ENCODE measurements around the gene DDB1. TPM values are rescaled to one million over a fixed set of nuclear protein-coding genes. Genes with fewer than 3 reads are reported as not detected.

Gene DDB1
- total and polyA plus RNA-seq, 10 of the 15 experiments (the other 5 are each of a cell fraction or from before 2014, with no cell fraction given): 136 to 272 (median 216) TPM

DNA sequence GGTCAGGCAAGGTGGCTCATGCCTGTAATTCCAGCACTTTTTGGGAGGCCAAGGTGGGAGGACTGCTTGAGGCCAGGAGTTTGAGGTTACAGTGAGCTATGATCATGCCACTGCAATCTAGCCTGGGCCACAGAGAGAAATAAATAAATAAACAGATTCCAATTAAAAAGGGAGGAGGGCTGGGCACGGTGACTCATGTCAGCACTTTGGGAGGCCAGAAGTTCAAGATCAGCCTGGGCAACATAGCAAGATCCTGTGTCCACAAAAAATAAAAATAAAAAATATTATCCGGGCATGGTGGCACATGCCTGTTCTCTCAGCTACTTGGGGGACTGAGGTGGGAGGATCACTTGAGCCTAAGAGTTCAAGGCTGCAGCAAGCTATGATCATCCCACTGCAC is 21.3 kb upstream of the DDB1 start:
- in situ Hi-C loops (cut with MboI) (no loop called here), intact Hi-C loops (cut with micrococcal nuclease; ENCODE audit: unreplicated experiment) (no loop called here)
- DNase-seq (ENCODE audit: low read depth, low spot score) (no peak), ATAC-seq (no peak), FAIRE-seq (no peak)
- Histone ChIP-seq H3K4me2 (ENCODE audit: control insufficient read depth, insufficient read depth) (peak overlapping the region; percentile 67; the same call in 1 of the 2 replicates), H3K27ac (ENCODE audit: control insufficient read depth, insufficient read depth) (no peak overlapping the region), H4K20me1 (ENCODE audit: control insufficient read depth, insufficient read depth) (no peaks in the 10 kb centered on the region), H3K9ac (ENCODE audit: control insufficient read depth, insufficient read depth, low read length) (no peak overlapping the region), H3K27me3 (replicated peaks in 1 of 2; ENCODE audit: control insufficient read depth in 2 of 2, insufficient read depth in 2 of 2, low read length in 1 of 2) (no peaks in the 10 kb centered on the region), H3K79me2 (ENCODE audit: control insufficient read depth, insufficient read depth, low read length) (peaks cover 14% of the 10 kb centered on the region), H3K4me3 (no peak overlapping the region), H3K4me1 (ENCODE audit: control insufficient read depth, insufficient read depth, low read length) (peaks cover 29% of the 10 kb centered on the region), H3K9me3 (replicated peaks; ENCODE audit: control insufficient read depth, insufficient read depth, low read length) (no peaks in the 10 kb centered on the region), H2AFZ (ENCODE audit: control insufficient read depth, low read depth, low read length) (no peak overlapping the region), H3K36me3 (ENCODE audit: control insufficient read depth in 2 of 2, insufficient read depth in 2 of 2, low read length in 1 of 2) (peaks cover 15 to 22% of the 10 kb centered on the region in 2 experiments)
- SMC1A ChIA-PET (ENCODE audit: uncharacterized antibody, unreplicated experiment): interaction anchor here (0.6 to 12.8 kb wide), 8 partner anchors 9 to 669 kb away, joined by 3 to 243 read pairs (median 6); partner anchors contain the start of genes DDB1, TKFC and TMEM216
- CTCF ChIA-PET: interaction anchor here (0.7 to 23.9 kb wide), 7 partner anchors 9 to 82 kb away, joined by 3 to 387 read pairs (median 4); partner anchors contain the start of gene TMEM216
- POLR2A ChIA-PET: interaction anchor here (0.8 to 1.6 kb wide), 3 partner anchors 10 to 81 kb away, joined by 3 to 7 read pairs (median 5); no protein-coding TSS in a partner anchor
- RAD21 ChIA-PET (ENCODE audit: unreplicated experiment): interaction anchor here (2.6 to 13.0 kb wide), 2 partner anchors 19 to 31 kb away, joined by 17 to 172 read pairs; partner anchors contain the start of genes DDB1 and TKFC
- WGBS (ENCODE audit: insufficient coverage, insufficient replicate concordance, low lambda C conversion rate, missing lambda C conversion rate): 100% methylated on average over 2 of the region's 2 CpGs
- BruUV-seq (replicated peaks): no TSS peak
- TF ChIP-seq, protein P1, sequence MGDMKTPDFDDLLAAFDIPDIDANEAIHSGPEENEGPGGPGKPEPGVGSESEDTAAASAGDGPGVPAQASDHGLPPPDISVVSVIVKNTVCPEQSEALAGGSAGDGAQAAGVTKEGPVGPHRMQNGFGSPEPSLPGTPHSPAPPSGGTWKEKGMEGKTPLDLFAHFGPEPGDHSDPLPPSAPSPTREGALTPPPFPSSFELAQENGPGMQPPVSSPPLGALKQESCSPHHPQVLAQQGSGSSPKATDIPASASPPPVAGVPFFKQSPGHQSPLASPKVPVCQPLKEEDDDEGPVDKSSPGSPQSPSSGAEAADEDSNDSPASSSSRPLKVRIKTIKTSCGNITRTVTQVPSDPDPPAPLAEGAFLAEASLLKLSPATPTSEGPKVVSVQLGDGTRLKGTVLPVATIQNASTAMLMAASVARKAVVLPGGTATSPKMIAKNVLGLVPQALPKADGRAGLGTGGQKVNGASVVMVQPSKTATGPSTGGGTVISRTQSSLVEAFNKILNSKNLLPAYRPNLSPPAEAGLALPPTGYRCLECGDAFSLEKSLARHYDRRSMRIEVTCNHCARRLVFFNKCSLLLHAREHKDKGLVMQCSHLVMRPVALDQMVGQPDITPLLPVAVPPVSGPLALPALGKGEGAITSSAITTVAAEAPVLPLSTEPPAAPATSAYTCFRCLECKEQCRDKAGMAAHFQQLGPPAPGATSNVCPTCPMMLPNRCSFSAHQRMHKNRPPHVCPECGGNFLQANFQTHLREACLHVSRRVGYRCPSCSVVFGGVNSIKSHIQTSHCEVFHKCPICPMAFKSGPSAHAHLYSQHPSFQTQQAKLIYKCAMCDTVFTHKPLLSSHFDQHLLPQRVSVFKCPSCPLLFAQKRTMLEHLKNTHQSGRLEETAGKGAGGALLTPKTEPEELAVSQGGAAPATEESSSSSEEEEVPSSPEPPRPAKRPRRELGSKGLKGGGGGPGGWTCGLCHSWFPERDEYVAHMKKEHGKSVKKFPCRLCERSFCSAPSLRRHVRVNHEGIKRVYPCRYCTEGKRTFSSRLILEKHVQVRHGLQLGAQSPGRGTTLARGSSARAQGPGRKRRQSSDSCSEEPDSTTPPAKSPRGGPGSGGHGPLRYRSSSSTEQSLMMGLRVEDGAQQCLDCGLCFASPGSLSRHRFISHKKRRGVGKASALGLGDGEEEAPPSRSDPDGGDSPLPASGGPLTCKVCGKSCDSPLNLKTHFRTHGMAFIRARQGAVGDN (IDR thresholded peaks at IDR 0.05): no peak
- TF ChIP-seq POU2F2 (IDR thresholded peaks at IDR 0.05; ENCODE audit: borderline replicate concordance, low read depth, low read length): no peak
- TF ChIP-seq SIN3A (IDR thresholded peaks at IDR 0.05; ENCODE audit: low read depth, low read length): no peak
- TF ChIP-seq LARP7 (IDR thresholded peaks at IDR 0.05): no peak
- TF ChIP-seq BHLHE40 (IDR thresholded peaks at IDR 0.05; ENCODE audit: borderline replicate concordance in 1 of 2, low read depth in 2 of 2, low read length in 1 of 2): no peak
- no peak for TF ChIP-seq ESRRA (IDR thresholded peaks at IDR 0.05; ENCODE audit: low read length)
- TF ChIP-seq RAD21 (IDR thresholded peaks at IDR 0.05; ENCODE audit: insufficient read depth, low read depth, low read length): no peak
- TF ChIP-seq ZSCAN29 (IDR thresholded peaks at IDR 0.05): no peak
- no peak for TF ChIP-seq NR2F1 (conservative IDR thresholded peaks at IDR 0.05)
- TF ChIP-seq STAT3 (IDR thresholded peaks at IDR 0.05; ENCODE audit: low read depth, low read length): no peak
- TF ChIP-seq, protein P2, sequence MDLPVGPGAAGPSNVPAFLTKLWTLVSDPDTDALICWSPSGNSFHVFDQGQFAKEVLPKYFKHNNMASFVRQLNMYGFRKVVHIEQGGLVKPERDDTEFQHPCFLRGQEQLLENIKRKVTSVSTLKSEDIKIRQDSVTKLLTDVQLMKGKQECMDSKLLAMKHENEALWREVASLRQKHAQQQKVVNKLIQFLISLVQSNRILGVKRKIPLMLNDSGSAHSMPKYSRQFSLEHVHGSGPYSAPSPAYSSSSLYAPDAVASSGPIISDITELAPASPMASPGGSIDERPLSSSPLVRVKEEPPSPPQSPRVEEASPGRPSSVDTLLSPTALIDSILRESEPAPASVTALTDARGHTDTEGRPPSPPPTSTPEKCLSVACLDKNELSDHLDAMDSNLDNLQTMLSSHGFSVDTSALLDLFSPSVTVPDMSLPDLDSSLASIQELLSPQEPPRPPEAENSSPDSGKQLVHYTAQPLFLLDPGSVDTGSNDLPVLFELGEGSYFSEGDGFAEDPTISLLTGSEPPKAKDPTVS (IDR thresholded peaks at IDR 0.05; ENCODE audit: low read depth, low read length): no peak
- TF ChIP-seq NRF1 (conservative IDR thresholded peaks at IDR 0.05; ENCODE audit: low read depth, low read length): no peak
- no peak for TF ChIP-seq SUPT20H (IDR thresholded peaks at IDR 0.05; ENCODE audit: borderline replicate concordance, control insufficient read depth, low read depth, low read length)
- no peak for TF ChIP-seq NBN (IDR thresholded peaks at IDR 0.05)
- TF ChIP-seq, protein P3, sequence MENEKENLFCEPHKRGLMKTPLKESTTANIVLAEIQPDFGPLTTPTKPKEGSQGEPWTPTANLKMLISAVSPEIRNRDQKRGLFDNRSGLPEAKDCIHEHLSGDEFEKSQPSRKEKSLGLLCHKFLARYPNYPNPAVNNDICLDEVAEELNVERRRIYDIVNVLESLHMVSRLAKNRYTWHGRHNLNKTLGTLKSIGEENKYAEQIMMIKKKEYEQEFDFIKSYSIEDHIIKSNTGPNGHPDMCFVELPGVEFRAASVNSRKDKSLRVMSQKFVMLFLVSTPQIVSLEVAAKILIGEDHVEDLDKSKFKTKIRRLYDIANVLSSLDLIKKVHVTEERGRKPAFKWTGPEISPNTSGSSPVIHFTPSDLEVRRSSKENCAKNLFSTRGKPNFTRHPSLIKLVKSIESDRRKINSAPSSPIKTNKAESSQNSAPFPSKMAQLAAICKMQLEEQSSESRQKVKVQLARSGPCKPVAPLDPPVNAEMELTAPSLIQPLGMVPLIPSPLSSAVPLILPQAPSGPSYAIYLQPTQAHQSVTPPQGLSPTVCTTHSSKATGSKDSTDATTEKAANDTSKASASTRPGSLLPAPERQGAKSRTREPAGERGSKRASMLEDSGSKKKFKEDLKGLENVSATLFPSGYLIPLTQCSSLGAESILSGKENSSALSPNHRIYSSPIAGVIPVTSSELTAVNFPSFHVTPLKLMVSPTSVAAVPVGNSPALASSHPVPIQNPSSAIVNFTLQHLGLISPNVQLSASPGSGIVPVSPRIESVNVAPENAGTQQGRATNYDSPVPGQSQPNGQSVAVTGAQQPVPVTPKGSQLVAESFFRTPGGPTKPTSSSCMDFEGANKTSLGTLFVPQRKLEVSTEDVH (IDR thresholded peaks at IDR 0.05; ENCODE audit: low read depth, partially characterized antibody): no peak
- no peak for TF ChIP-seq KAT2A (conservative IDR thresholded peaks at IDR 0.05; ENCODE audit: control insufficient read depth, low read depth, low read length)
- no peak for TF ChIP-seq CBX5 (IDR thresholded peaks at IDR 0.05; ENCODE audit: low read depth)

All from GM12878 (cell line).